Dendritic cell treated with granulocyte-macrophage colony-stimulating factor and Interleukin-4, amounts not matched to agents 40 ng/mL and 50 ng/mL, for 4 days (primary cell): ENCODE results near the gene PIPOX.

Experiments used
- H3K27ac Mint-ChIP-seq: one replicate; pipeline ENCODE4 v1.8.0; 2022; ENCODE audit warnings: mild to moderate bottlenecking, mixed read lengths
- H3K27me3 Mint-ChIP-seq: one replicate; pipeline ENCODE4 v1.8.0; 2022; ENCODE audit warnings: mild to moderate bottlenecking, mixed read lengths
- H3K36me3 Mint-ChIP-seq: one replicate; pipeline ENCODE4 v1.8.0; 2022; ENCODE audit warnings: low read depth, mixed read lengths
- H3K4me1 Mint-ChIP-seq: one replicate; pipeline ENCODE4 v1.8.0; 2022; ENCODE audit warnings: low read depth, mixed read lengths
- H3K4me3 Mint-ChIP-seq: one replicate; pipeline ENCODE4 v1.8.0; 2022; ENCODE audit warnings: mild to moderate bottlenecking, moderate library complexity, mixed read lengths
- H3K9me3 Mint-ChIP-seq: one replicate; pipeline ENCODE4 v1.8.0; 2022; ENCODE audit warnings: mixed read lengths
- intact Hi-C: fragments of 100-400 bp; cut with micrococcal nuclease; formaldehyde crosslinking; loops from one replicate; pipeline ENCODE4 v1.15.0; 2022

The PIPOX gene

GRCh38 chr17:29066606-29067005 lies 23.7 kb downstream of the PIPOX start:
- intact Hi-C loops: loop anchor here (5.0 kb wide), 1 partner anchor 34 kb away; no protein-coding TSS in a partner anchor
- H3K27ac Mint-ChIP-seq: peak overlapping the region; percentile 74
- no peak overlapping the region for H3K4me3 Mint-ChIP-seq

GRCh38 chr17:29068818-29069217 lies 25.9 kb downstream of the PIPOX start:
- intact Hi-C loops: loop anchor here (5.0 kb wide), 1 partner anchor 37 kb away; no protein-coding TSS in a partner anchor
- H3K27me3 Mint-ChIP-seq: no peaks in the 10 kb centered on the region
- H3K9me3 Mint-ChIP-seq: no peaks in the 10 kb centered on the region
- H3K4me1 Mint-ChIP-seq: peaks cover 75% of the 10 kb centered on the region
- peaks cover 7% of the 10 kb centered on the region for H3K36me3 Mint-ChIP-seq
- H3K4me3 Mint-ChIP-seq: no peak overlapping the region
- no peak overlapping the region for H3K27ac Mint-ChIP-seq

More at GRCh38 chr17:29066606-29067005, 23.7 kb downstream of the PIPOX start:
- peaks cover 10% of the 10 kb centered on the region for H3K36me3 Mint-ChIP-seq
- H3K4me1 Mint-ChIP-seq: peaks cover 79% of the 10 kb centered on the region
- H3K27me3 Mint-ChIP-seq: no peaks in the 10 kb centered on the region
- H3K9me3 Mint-ChIP-seq: no peaks in the 10 kb centered on the region

DNA sequence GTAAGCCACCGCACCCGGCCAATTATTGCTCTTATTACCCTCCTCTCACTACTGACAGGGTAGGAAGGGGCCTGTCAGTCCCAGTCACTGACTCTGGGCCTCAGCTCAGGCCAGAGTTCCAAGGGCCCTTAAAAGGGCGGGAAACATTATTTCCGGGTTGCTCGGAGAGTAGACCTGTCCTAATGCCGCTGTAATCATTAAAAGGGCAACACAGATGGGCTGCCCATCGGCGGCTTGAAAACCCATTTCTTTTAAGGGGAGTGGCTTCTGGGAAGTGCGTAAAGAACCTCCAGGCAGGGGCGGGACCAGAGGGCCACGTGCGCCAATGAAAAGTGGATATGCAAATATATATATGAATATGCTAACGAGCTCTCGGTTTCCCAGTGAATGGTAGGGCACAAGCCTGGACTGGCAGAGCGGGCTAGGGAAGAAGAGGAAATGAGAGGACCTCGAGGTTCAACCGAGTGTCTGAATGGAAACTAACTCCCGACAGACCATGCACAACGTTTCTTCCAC lies 26.6 kb downstream of the PIPOX start:
- peaks cover 74% of the 10 kb centered on the region for H3K4me1 Mint-ChIP-seq
- no peaks in the 10 kb centered on the region for H3K9me3 Mint-ChIP-seq
- peak overlapping the region; percentile 55 for H3K27ac Mint-ChIP-seq
- H3K4me3 Mint-ChIP-seq: no peak overlapping the region
- H3K36me3 Mint-ChIP-seq: peaks cover 15% of the 10 kb centered on the region
- H3K27me3 Mint-ChIP-seq: no peaks in the 10 kb centered on the region
- intact Hi-C loops: loop anchor here (5.0 kb wide), 1 partner anchor 37 kb away; no protein-coding TSS in a partner anchor

DNA sequence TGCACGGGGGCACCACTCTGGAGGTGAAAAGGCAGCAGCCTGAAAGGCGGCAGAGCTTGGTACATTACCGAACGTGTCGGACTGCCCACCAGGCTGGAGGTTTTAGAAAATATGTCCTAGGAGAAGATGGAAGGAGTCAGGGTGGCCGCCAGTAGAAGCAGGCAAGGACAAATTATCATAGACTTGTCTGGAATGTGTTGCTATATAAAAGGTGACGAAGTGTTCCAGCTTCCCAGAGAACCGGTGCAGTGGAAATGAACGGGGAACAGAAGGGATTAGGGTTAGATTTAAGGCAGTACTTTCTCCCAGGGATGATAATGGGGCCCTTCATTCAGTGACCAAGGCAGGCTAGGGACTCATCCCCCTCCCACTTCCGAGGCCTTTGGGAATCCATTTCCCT lies 27.4 kb downstream of the PIPOX start:
- Mint-ChIP-seq H3K4me1 (peaks cover 67% of the 10 kb centered on the region), H3K27me3 (no peaks in the 10 kb centered on the region), H3K36me3 (peaks cover 19% of the 10 kb centered on the region), H3K27ac (no peak overlapping the region), H3K4me3 (no peak overlapping the region), H3K9me3 (no peaks in the 10 kb centered on the region)
- intact Hi-C loops: no loop called here

DNA sequence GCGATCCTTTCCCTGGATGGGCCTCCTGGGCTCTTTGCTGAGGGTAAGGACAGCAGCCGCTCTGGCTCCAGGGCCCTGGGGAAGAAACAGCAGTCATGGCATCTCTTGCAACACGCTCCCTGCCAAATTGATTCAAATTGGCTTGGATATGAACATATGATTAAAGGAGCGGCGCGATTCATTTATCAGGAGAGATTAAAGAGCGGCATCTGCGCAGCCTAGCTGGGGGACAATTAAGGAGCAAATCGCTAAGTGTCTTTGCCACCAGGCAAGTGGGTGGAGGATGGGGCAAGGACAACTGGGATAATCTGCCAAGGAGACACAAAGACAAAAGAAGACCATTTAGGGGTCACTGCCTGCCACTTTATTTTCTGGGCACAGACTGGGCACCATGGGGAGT lies 27.8 kb downstream of the PIPOX start:
- H3K9me3 Mint-ChIP-seq: no peaks in the 10 kb centered on the region
- no peak overlapping the region for H3K4me3 Mint-ChIP-seq
- peaks cover 66% of the 10 kb centered on the region for H3K4me1 Mint-ChIP-seq
- no peaks in the 10 kb centered on the region for H3K27me3 Mint-ChIP-seq
- peaks cover 24% of the 10 kb centered on the region for H3K36me3 Mint-ChIP-seq
- H3K27ac Mint-ChIP-seq: no peak overlapping the region
- intact Hi-C loops: no loop called here

DNA sequence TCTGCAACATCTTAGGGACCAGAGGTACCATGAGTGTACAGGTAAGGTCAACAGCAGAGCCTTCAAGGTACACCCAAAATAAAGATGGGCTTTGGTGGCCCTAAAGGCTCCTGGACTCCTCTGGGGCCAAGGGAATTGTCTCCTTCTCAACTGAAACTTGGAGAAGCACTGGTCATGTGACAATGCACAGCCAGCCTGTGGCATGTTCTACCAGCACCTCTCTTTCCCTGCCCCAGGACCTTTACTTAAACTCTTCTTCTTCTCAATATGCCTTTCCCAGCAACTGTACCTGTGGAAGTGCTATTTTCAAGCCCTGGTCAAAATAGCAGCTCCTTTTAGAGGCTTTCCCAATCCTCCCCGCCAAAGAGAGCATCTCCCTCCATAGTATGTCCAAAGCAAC lies 28.4 kb downstream of the PIPOX start:
- Mint-ChIP-seq H3K36me3 (peaks cover 29% of the 10 kb centered on the region), H3K27ac (no peak overlapping the region), H3K27me3 (no peaks in the 10 kb centered on the region), H3K4me1 (peaks cover 62% of the 10 kb centered on the region), H3K4me3 (no peak overlapping the region), H3K9me3 (no peaks in the 10 kb centered on the region)
- intact Hi-C loops: no loop called here

DNA sequence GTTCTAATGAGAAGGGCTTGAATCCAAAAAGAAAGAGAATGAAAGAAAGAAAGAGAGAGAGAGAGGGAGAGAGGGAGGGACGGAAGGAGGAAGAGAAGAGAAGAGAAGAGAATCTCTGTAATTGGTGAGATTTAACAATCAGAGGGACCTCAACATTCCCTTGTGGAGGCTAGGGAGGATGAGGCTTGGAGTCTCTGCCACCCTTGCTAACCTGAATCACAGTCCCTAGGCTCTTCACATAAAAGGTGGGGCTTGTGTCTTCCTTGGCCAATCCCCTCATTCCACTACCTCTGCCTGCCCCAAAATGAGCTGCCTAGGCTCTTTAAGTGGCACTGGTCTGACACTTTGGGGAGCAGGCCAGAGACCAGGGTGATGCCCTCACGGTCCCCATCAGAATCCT lies 30.1 kb downstream of the PIPOX start:
- intact Hi-C loops: no loop called here
- no peaks in the 10 kb centered on the region for H3K9me3 Mint-ChIP-seq
- peak overlapping the region; percentile 56 for H3K27ac Mint-ChIP-seq
- peaks cover 57% of the 10 kb centered on the region for H3K4me1 Mint-ChIP-seq
- no peak overlapping the region for H3K4me3 Mint-ChIP-seq
- H3K36me3 Mint-ChIP-seq: peaks cover 46% of the 10 kb centered on the region
- H3K27me3 Mint-ChIP-seq: no peaks in the 10 kb centered on the region

DNA sequence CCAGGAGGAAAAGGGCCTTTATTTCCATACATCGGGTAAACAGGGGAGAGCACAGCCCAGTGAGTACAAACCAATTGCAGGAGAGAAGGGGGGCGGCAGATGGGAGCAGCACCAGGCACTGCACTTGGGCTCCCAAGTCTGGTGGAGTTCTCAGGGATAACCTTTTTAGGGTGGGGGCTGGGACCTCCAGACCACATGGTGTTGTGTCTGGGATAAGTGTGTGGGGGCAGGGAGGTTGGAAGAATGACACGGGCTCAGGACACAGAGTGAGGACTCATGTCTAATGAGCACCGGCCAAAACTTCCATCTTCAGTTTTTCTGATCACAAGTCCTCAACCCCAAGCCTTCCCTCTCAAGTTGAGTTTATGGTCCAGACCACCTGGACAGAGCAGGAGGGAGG lies 30.6 kb downstream of the PIPOX start:
- Mint-ChIP-seq H3K36me3 (peaks cover 51% of the 10 kb centered on the region), H3K27ac (peak overlapping the region; percentile 56), H3K9me3 (no peaks in the 10 kb centered on the region), H3K4me1 (peaks cover 61% of the 10 kb centered on the region), H3K27me3 (no peaks in the 10 kb centered on the region), H3K4me3 (no peak overlapping the region)
- intact Hi-C loops: no loop called here

- H3K4me1 Mint-ChIP-seq: peaks cover 71% of the 10 kb centered on the region
- no peak overlapping the region for H3K4me3 Mint-ChIP-seq
- no peak overlapping the region for H3K27ac Mint-ChIP-seq
- intact Hi-C loops: no loop called here
- no peaks in the 10 kb centered on the region for H3K9me3 Mint-ChIP-seq
- peaks cover 61% of the 10 kb centered on the region for H3K36me3 Mint-ChIP-seq
- H3K27me3 Mint-ChIP-seq: no peaks in the 10 kb centered on the region
These were observed 31.5 kb downstream of the PIPOX start for GRCh38 chr17:29074488-29074887.

GRCh38 chr17:29076087-29076486 lies 33.1 kb downstream of the PIPOX start:
- intact Hi-C loops: loop anchor here (5.0 kb wide), 1 partner anchor 34 kb away; the partner anchor contains the start of gene PIPOX
- Mint-ChIP-seq H3K9me3 (no peaks in the 10 kb centered on the region), H3K4me3 (no peak overlapping the region), H3K4me1 (peaks cover 63% of the 10 kb centered on the region), H3K27ac (no peak overlapping the region), H3K27me3 (no peaks in the 10 kb centered on the region), H3K36me3 (peaks cover 77% of the 10 kb centered on the region)

DNA sequence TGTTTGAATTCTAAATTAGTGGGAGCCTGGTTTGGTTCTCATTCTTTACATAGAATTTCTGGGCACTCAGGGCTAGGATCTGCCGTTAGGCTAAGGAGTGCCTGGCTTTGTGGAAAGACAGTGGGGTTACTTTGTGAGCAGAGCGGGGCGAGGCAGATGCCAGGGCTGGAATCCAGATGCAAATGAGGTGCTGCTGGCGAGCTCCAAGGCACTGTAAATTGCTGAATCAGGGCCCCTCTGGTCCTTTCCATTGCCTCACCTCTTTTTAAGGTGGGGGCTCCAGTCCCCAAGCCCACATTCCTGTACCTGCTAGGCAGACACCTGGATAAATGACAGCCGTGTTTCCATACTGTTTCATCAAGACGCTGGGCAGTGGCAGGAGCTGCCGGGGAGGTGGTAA lies 33.8 kb downstream of the PIPOX start:
- H3K36me3 Mint-ChIP-seq: peaks cover 83% of the 10 kb centered on the region
- peaks cover 57% of the 10 kb centered on the region for H3K4me1 Mint-ChIP-seq
- H3K9me3 Mint-ChIP-seq: no peaks in the 10 kb centered on the region
- H3K27ac Mint-ChIP-seq: no peak overlapping the region
- H3K4me3 Mint-ChIP-seq: no peak overlapping the region
- no peaks in the 10 kb centered on the region for H3K27me3 Mint-ChIP-seq
- intact Hi-C loops: loop anchor here (5.0 kb wide), 1 partner anchor 34 kb away; the partner anchor contains the start of gene PIPOX

DNA sequence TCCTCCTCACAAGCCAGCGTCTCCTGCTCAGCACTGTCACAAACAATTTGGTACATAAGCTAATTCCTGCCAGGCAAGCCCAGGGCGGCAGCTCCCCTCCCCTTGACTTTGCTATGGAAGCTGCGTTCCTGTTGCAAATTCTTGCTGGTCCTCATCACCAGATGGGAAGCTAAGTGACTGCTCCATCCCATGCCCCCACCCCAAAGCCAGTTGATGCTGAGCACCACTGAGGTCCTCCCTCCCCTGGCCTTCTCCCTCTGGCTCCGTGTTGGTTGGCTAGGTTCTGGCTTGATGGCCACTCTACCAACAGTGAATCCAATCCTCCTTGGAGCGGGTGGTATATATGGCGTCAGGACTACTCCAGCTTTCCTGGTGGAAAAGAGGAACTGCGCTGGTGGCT lies 34.4 kb downstream of the PIPOX start:
- Mint-ChIP-seq H3K4me3 (no peak overlapping the region), H3K9me3 (no peaks in the 10 kb centered on the region), H3K36me3 (peaks cover 89% of the 10 kb centered on the region), H3K4me1 (peaks cover 55% of the 10 kb centered on the region), H3K27me3 (no peaks in the 10 kb centered on the region), H3K27ac (peak overlapping the region; percentile 12)
- intact Hi-C loops: loop anchor here (5.0 kb wide), 1 partner anchor 35 kb away; the partner anchor contains the start of gene PIPOX

DNA sequence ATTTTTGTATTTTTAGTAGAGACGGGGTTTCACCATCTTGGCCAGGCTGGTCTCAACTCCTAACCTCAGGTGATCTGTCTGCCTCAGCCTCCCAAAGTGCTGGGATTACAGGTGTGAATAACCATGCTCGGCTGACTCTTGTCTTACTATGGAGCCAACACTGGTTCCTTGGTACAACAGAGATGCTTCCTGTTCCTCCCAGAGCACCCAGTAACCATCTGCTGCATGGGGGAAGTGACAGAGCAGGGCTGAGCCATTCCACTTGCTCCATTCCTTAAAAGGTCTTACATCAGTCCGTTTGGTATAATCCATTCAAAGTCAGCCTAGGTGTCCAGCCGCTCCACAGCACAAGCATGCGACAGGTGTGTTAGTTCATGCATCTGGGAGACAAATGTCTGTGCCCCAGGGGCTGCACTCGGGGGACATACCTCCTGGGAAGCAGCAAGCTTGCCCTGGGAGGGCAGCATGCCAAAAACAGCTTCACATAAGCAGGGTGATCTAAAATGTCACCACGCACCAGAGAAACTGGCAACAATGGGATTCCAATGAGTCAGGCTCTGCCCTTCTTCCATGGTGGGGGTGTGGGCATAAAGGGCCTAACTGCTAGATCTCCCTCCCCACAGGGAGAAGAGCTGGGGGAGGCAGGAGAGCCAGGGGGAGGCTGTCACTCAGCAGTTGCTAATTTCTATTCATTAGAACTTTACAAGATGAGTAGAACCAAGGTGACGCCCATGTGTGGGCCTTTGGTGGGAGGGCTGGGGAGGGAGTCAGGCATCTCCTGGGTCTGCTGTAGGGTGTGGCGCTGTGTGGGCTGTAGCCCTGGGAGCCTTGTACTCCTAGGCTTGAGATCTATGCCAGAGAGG lies 35.5 kb downstream of the PIPOX start:
- peaks cover 44% of the 10 kb centered on the region for H3K4me1 Mint-ChIP-seq
- H3K27me3 Mint-ChIP-seq: no peaks in the 10 kb centered on the region
- intact Hi-C loops: loop anchor here (5.0 kb wide), 1 partner anchor 36 kb away; the partner anchor contains the start of gene PIPOX
- peaks cover 97% of the 10 kb centered on the region for H3K36me3 Mint-ChIP-seq
- H3K4me3 Mint-ChIP-seq: no peak overlapping the region
- peak overlapping the region; percentile 73 for H3K27ac Mint-ChIP-seq
- H3K9me3 Mint-ChIP-seq: no peaks in the 10 kb centered on the region

GRCh38 chr17:29079433-29079832 lies 36.5 kb downstream of the PIPOX start:
- H3K36me3 Mint-ChIP-seq: peaks cover 97% of the 10 kb centered on the region
- peaks cover 37% of the 10 kb centered on the region for H3K4me1 Mint-ChIP-seq
- H3K4me3 Mint-ChIP-seq: no peak overlapping the region
- intact Hi-C loops: loop anchor here (5.0 kb wide), 1 partner anchor 37 kb away; the partner anchor contains the start of gene PIPOX
- no peaks in the 10 kb centered on the region for H3K9me3 Mint-ChIP-seq
- H3K27ac Mint-ChIP-seq: peak overlapping the region; percentile 73
- H3K27me3 Mint-ChIP-seq: no peaks in the 10 kb centered on the region
